SU-DHL-6 (cell line): ENCODE measurements around the gene OR9G4.

ENCODE experiments used
- EZH2phosphoT487 ChIP-seq: fragments of 200-600 bp; sonication (generic), shearing (Covaris generic); conservative IDR thresholded peaks from 2 replicates; pipeline ENCODE4 v1.6.1; 2018; ENCODE audit warnings: mild to moderate bottlenecking, antibody characterized with exemption, low read length, moderate library complexity, mixed read lengths
- TF ChIP-seq, protein P1 (sequence below): fragments of 200-600 bp; sonication (generic); IDR thresholded peaks from one replicate; pipeline ENCODE4 v1.5.1; 2017; ENCODE audit warnings: antibody characterized with exemption, mild to moderate bottlenecking, low read length, moderate library complexity; ENCODE audit not compliant: insufficient read depth, poor library complexity, severe bottlenecking

DNA sequence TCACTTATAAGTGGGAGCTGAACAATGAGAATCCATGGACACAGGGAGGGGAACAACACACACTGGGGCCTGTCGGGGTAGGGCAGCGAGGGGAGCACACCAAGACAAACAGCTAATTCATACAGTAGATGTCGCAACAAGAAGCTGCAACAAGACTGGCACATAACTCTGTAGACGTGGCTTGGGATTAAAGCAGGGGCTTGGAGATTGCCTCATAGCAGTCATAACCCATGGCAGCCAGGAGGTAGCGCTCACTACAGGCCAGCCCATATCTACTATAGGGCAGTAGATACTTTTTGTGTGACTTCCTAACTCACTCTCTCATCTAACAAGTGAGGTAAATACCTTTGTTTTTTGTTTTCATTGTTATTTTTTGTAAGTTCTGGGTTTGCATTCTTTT is 1.7 kb upstream of the OR9G4 start:
- TF ChIP-seq, protein P1, sequence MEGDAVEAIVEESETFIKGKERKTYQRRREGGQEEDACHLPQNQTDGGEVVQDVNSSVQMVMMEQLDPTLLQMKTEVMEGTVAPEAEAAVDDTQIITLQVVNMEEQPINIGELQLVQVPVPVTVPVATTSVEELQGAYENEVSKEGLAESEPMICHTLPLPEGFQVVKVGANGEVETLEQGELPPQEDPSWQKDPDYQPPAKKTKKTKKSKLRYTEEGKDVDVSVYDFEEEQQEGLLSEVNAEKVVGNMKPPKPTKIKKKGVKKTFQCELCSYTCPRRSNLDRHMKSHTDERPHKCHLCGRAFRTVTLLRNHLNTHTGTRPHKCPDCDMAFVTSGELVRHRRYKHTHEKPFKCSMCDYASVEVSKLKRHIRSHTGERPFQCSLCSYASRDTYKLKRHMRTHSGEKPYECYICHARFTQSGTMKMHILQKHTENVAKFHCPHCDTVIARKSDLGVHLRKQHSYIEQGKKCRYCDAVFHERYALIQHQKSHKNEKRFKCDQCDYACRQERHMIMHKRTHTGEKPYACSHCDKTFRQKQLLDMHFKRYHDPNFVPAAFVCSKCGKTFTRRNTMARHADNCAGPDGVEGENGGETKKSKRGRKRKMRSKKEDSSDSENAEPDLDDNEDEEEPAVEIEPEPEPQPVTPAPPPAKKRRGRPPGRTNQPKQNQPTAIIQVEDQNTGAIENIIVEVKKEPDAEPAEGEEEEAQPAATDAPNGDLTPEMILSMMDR = no peak
- no peak for TF ChIP-seq EZH2phosphoT487
